GM21619 (cell line): ENCODE measurements around the gene ZNF12.
"Not testable (repeated sequence)": the region's sequence is repeated elsewhere in the genome, so short reads cannot be mapped to it uniquely, and the experiment has no call there.

Source experiments
- ATAC-seq: cut with Tn5 transposase; IDR thresholded peaks from one replicate; pipeline ENCODE4 v1.9.1; 2021; ENCODE audit not compliant: unreplicated experiment

Gene ZNF12

GRCh38 chr7:6706666-6707407 is at the start of gene ZNF12:
TSS of gene ZNF12 (minus strand) at chr7:6706947. CDS start at chr7:6705173, 1,774 bp downstream.
- peak; percentile 88 for ATAC-seq

- not testable (repeated sequence) for ATAC-seq
These were observed 47.2 kb upstream of the ZNF12 start, which contains the start of gene RSPH10B2 for GRCh38 chr7:6753964-6754363. TSS of gene RSPH10B2 (plus strand) at chr7:6754103. CDS start at chr7:6757678, 3,575 bp downstream.

GRCh38 chr7:6750173-6750572 is 43.4 kb upstream of the ZNF12 start:
- ATAC-seq, result not testable (repeated sequence)

GRCh38 chr7:6749335-6749734 is 42.6 kb upstream of the ZNF12 start:
- ATAC-seq, result not testable (repeated sequence)

- ATAC-seq, result not testable (repeated sequence)
These were observed 37.8 kb upstream of the ZNF12 start for GRCh38 chr7:6744410-6745100.

- ATAC-seq, result not testable (repeated sequence)
These were observed 31.7 kb upstream of the ZNF12 start for GRCh38 chr7:6738415-6738814.

- no peak for ATAC-seq
These were observed 23.5 kb upstream of the ZNF12 start for GRCh38 chr7:6730343-6730633.

GRCh38 chr7:6729492-6730342 is 23.0 kb upstream of the ZNF12 start:
- ATAC-seq, result peak; percentile 92

GRCh38 chr7:6728893-6729491 is 22.2 kb upstream of the ZNF12 start:
- not testable (repeated sequence) for ATAC-seq

GRCh38 chr7:6727663-6728062 is 20.9 kb upstream of the ZNF12 start:
- no peak for ATAC-seq

- ATAC-seq, result not testable (repeated sequence)
These were observed 19.6 kb upstream of the ZNF12 start for GRCh38 chr7:6726341-6726740.

GRCh38 chr7:6725003-6725402 is 18.3 kb upstream of the ZNF12 start:
- ATAC-seq, result peak; percentile 68

GRCh38 chr7:6724351-6724750 is 17.6 kb upstream of the ZNF12 start:
- not testable (repeated sequence) for ATAC-seq

- ATAC-seq, result no peak
These were observed 11.4 kb upstream of the ZNF12 start for GRCh38 chr7:6718124-6718523.

GRCh38 chr7:6715898-6716297 is 9.2 kb upstream of the ZNF12 start:
- ATAC-seq, result not testable (repeated sequence)

GRCh38 chr7:6714360-6714759 is 7.6 kb upstream of the ZNF12 start:
- ATAC-seq, result no peak

GRCh38 chr7:6709808-6710207 is 3.1 kb upstream of the ZNF12 start:
- ATAC-seq, result no peak

GRCh38 chr7:6708304-6708703 is 1.6 kb upstream of the ZNF12 start:
- no peak for ATAC-seq

GRCh38 chr7:6705959-6706665 is 635 bp downstream of the ZNF12 start:
- ATAC-seq, result peak; percentile 33

- ATAC-seq, result no peak
These were observed 4.9 kb downstream of the ZNF12 start for GRCh38 chr7:6701860-6702259.
